GM19467 (cell line): Measurements from ENCODE around the gene TAF4.
"Not testable (repeated sequence)": the region's sequence is repeated elsewhere in the genome, so short reads cannot be mapped to it uniquely, and the experiment has no call there.

Experiments
- ATAC-seq: cut with Tn5 transposase; IDR thresholded peaks from one replicate; pipeline ENCODE4 v1.9.1; 2021; ENCODE audit warnings: mild to moderate bottlenecking, moderate library complexity; ENCODE audit not compliant: unreplicated experiment

Gene TAF4

GRCh38 chr20:62065674-62066338, at the start of gene TAF4:
TSS of gene TAF4 (minus strand) at chr20:62065881. CDS start at chr20:62065810, 71 bp downstream.
- ATAC-seq = peak; percentile 65

GRCh38 chr20:62114894-62115293, 49.2 kb upstream of the TAF4 start:
- ATAC-seq = no peak

GRCh38 chr20:62112368-62112767, 46.7 kb upstream of the TAF4 start:
- no peak for ATAC-seq

GRCh38 chr20:62111148-62111547, 45.5 kb upstream of the TAF4 start:
- no peak for ATAC-seq

- no peak for ATAC-seq
These were observed 39.9 kb upstream of the TAF4 start for GRCh38 chr20:62105592-62105991.

GRCh38 chr20:62104791-62105345, 39.2 kb upstream of the TAF4 start:
- no peak for ATAC-seq

GRCh38 chr20:62104234-62104789, 38.6 kb upstream of the TAF4 start:
- no peak for ATAC-seq

GRCh38 chr20:62103508-62104233, 38.0 kb upstream of the TAF4 start:
- ATAC-seq = no peak

- ATAC-seq = no peak
These were observed 35.4 kb upstream of the TAF4 start for GRCh38 chr20:62101078-62101477.

GRCh38 chr20:62097881-62098407, 32.3 kb upstream of the TAF4 start:
- ATAC-seq = no peak

- no peak for ATAC-seq
These were observed 31.0 kb upstream of the TAF4 start for GRCh38 chr20:62096421-62097380.

- no peak for ATAC-seq
These were observed 23.7 kb upstream of the TAF4 start for GRCh38 chr20:62089393-62089792.

GRCh38 chr20:62088258-62089127, 22.8 kb upstream of the TAF4 start:
- no peak for ATAC-seq

- no peak for ATAC-seq
These were observed 22.0 kb upstream of the TAF4 start for GRCh38 chr20:62087632-62088031.

- ATAC-seq = no peak
These were observed 21.5 kb upstream of the TAF4 start for GRCh38 chr20:62087227-62087626.

- ATAC-seq = no peak
These were observed 19.5 kb upstream of the TAF4 start for GRCh38 chr20:62085206-62085605.

- ATAC-seq = not testable (repeated sequence)
These were observed 18.5 kb upstream of the TAF4 start for GRCh38 chr20:62084224-62084623.

- no peak for ATAC-seq
These were observed 17.6 kb upstream of the TAF4 start for GRCh38 chr20:62083312-62083711.

GRCh38 chr20:62080249-62080990, 14.7 kb upstream of the TAF4 start:
- ATAC-seq = no peak
